ENCODE measurements around the gene CPHXL2. TPM values are rescaled to one million over a fixed set of nuclear protein-coding genes. Genes with fewer than 3 reads are reported as not detected.

CPHXL2 gene
- under 1 TPM in 1 of 3 donors, not detected in 2; 0.56 TPM for polyA plus RNA-seq

- H3K27ac ChIP-seq (ENCODE audit: low read depth, low read length): no peak within 1 kb of the TSS
- WGBS, 3 donors: 94 to 97% (median 95%) methylated on average over 4 of the region's 4 CpGs
These were observed at the start of gene CPHXL2 for GRCh38 chr16:75676909-75677308. Gene CPHXL2 (minus strand): TSS chr16:75677009. CDS start chr16:75676999, 10 bp downstream.

- no peak within 1 kb of the TSS for H3K27ac ChIP-seq (ENCODE audit: low read depth, low read length)
- WGBS, 3 donors: 86 to 91% (median 87%) methylated on average over 5 of the region's 5 CpGs
These were observed 49.6 kb upstream of the CPHXL2 start, which contains the start of gene CPHXL for GRCh38 chr16:75726390-75726789. Gene CPHXL (minus strand): TSS chr16:75726490. CDS start chr16:75726442, 48 bp downstream.

GRCh38 chr16:75718452-75718851, 41.6 kb upstream of the CPHXL2 start:
- WGBS, 3 donors: 90 to 94% (median 94%) methylated on average over 4 of the region's 4 CpGs

GRCh38 chr16:75714661-75715060, 37.9 kb upstream of the CPHXL2 start:
- H3K27ac ChIP-seq (ENCODE audit: low read depth, low read length): no peak overlapping the region

More at GRCh38 chr16:75718452-75718851, 41.6 kb upstream of the CPHXL2 start:
- no peak overlapping the region for H3K27ac ChIP-seq (ENCODE audit: low read depth, low read length)

- no peak overlapping the region for H3K27ac ChIP-seq (ENCODE audit: low read depth, low read length)
- WGBS, 3 donors: 96 to 100% (median 97%) methylated on average over 2 of the region's 2 CpGs
These were observed 33.5 kb upstream of the CPHXL2 start for GRCh38 chr16:75710344-75710743.

- no peak overlapping the region for H3K27ac ChIP-seq (ENCODE audit: low read depth, low read length)
- WGBS, 3 donors: 93 to 96% (median 95%) methylated on average over 4 of the region's 4 CpGs
These were observed 26.5 kb upstream of the CPHXL2 start for GRCh38 chr16:75703306-75703705.

- WGBS, 3 donors: 78 to 90% (median 88%) methylated on average over 2 of the region's 2 CpGs
- no peak overlapping the region for H3K27ac ChIP-seq (ENCODE audit: low read depth, low read length)
These were observed 25.4 kb upstream of the CPHXL2 start for GRCh38 chr16:75702242-75702641.

- 81 to 94% (median 86%) methylated on average over 5 of the region's 5 CpGs for WGBS, 3 donors
- no peak within 1 kb of the TSS for H3K27ac ChIP-seq (ENCODE audit: low read depth, low read length)
These were observed 24.6 kb upstream of the CPHXL2 start, which contains the start of gene DUXB for GRCh38 chr16:75701361-75701760. Gene DUXB (minus strand): TSS chr16:75701461. CDS start chr16:75701418, 43 bp downstream.

GRCh38 chr16:75697571-75697970, 20.8 kb upstream of the CPHXL2 start:
- 87 to 93% (median 92%) methylated on average over 5 of the region's 5 CpGs for WGBS, 3 donors
- no peak overlapping the region for H3K27ac ChIP-seq (ENCODE audit: low read depth, low read length)

- WGBS, 3 donors: 79 to 86% (median 81%) methylated on average over 6 of the region's 6 CpGs
- H3K27ac ChIP-seq (ENCODE audit: low read depth, low read length): no peak overlapping the region
These were observed 18.9 kb upstream of the CPHXL2 start for GRCh38 chr16:75695708-75696107.

GRCh38 chr16:75687361-75687760, 10.6 kb upstream of the CPHXL2 start:
- no peak overlapping the region for H3K27ac ChIP-seq (ENCODE audit: low read depth, low read length)

- WGBS, 3 donors: 85 to 89% (median 88%) methylated on average over 14 of the region's 14 CpGs
- no peak overlapping the region for H3K27ac ChIP-seq (ENCODE audit: low read depth, low read length)
These were observed 5.5 kb upstream of the CPHXL2 start for GRCh38 chr16:75682308-75682707.

GRCh38 chr16:75679366-75679765, 2.6 kb upstream of the CPHXL2 start:
- no peak overlapping the region for H3K27ac ChIP-seq (ENCODE audit: low read depth, low read length)
- WGBS, 3 donors: 76 to 89% (median 77%) methylated on average over 5 of the region's 5 CpGs

GRCh38 chr16:75667503-75667902, 9.3 kb downstream of the CPHXL2 start:
- no peak overlapping the region for H3K27ac ChIP-seq (ENCODE audit: low read depth, low read length)

- no peak overlapping the region for H3K27ac ChIP-seq (ENCODE audit: low read depth, low read length)
- WGBS, 3 donors: 59 to 81% (median 70%) methylated on average over 4 of the region's 4 CpGs
These were observed 16.0 kb downstream of the CPHXL2 start for GRCh38 chr16:75660726-75661302.

GRCh38 chr16:75660321-75660720, 16.5 kb downstream of the CPHXL2 start:
- 89% methylated on average over 6 of the region's 6 CpGs for WGBS, 3 donors
- no peak overlapping the region for H3K27ac ChIP-seq (ENCODE audit: low read depth, low read length)

- 88 to 96% (median 93%) methylated on average over 2 of the region's 2 CpGs for WGBS, 3 donors
These were observed 18.6 kb downstream of the CPHXL2 start for GRCh38 chr16:75658175-75658574.

GRCh38 chr16:75653922-75654321, 22.9 kb downstream of the CPHXL2 start:
- no peak overlapping the region for H3K27ac ChIP-seq (ENCODE audit: low read depth, low read length)
- 46 to 65% (median 49%) methylated on average over 1 of the region's 1 CpG for WGBS, 3 donors

More at GRCh38 chr16:75658175-75658574, 18.6 kb downstream of the CPHXL2 start:
- no peak overlapping the region for H3K27ac ChIP-seq (ENCODE audit: low read depth, low read length)

GRCh38 chr16:75648265-75649076, 28.3 kb downstream of the CPHXL2 start:
- peak overlapping the region; percentile 96 for H3K27ac ChIP-seq (ENCODE audit: low read depth, low read length)
- 0% methylated on average over 59 to 62 of the region's 62 CpGs for WGBS, 3 donors
